T follicular helper cell (primary cell): ENCODE data around the gene HOXA6.

Source experiments
- DNase-seq: peaks from one replicate; pipeline ENCODE4 v3.0.0-alpha.2; 2020; ENCODE audit warnings: low read depth

Gene HOXA6

GRCh38 chr7:27110186-27111031 lies 37.2 kb downstream of the HOXA6 start:
- no peak for DNase-seq

DNA sequence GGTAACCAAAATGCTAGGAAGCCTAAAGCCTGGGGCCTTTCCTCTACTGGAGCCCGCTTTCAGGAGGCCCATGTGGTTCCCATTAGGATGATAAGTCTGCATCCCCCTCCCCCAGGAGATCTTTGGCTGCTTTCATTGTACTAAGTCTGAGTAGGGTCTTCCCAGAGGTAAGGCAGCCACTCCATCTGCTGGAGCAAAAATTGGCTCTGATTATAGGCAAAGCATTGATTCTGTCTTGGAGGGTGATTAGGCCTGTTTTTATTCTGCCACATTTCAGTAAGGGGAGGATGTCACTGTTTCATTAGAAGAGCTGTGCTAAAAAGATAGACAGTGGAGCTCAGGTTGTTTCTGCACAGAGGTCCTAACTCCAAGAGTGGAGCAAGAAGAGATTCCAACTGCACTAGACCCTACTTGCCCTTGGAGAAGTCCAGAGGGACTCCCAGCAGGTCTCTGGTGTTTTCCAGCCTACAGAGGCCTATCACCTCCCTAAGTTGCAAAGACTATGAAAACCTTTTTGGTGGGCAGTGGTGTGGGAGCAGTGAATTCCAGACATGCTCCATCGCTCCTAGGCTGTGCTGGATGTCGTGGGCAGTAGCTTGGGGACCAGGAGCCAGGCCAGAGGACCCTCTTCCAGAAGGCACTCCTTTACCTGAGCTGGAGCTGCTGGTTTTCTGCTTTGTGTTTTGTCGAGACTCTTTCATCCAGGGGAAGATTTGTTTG lies 37.9 kb downstream of the HOXA6 start:
- no peak for DNase-seq

- no peak for DNase-seq
These were observed 39.0 kb downstream of the HOXA6 start for GRCh38 chr7:27108390-27109127.

DNA sequence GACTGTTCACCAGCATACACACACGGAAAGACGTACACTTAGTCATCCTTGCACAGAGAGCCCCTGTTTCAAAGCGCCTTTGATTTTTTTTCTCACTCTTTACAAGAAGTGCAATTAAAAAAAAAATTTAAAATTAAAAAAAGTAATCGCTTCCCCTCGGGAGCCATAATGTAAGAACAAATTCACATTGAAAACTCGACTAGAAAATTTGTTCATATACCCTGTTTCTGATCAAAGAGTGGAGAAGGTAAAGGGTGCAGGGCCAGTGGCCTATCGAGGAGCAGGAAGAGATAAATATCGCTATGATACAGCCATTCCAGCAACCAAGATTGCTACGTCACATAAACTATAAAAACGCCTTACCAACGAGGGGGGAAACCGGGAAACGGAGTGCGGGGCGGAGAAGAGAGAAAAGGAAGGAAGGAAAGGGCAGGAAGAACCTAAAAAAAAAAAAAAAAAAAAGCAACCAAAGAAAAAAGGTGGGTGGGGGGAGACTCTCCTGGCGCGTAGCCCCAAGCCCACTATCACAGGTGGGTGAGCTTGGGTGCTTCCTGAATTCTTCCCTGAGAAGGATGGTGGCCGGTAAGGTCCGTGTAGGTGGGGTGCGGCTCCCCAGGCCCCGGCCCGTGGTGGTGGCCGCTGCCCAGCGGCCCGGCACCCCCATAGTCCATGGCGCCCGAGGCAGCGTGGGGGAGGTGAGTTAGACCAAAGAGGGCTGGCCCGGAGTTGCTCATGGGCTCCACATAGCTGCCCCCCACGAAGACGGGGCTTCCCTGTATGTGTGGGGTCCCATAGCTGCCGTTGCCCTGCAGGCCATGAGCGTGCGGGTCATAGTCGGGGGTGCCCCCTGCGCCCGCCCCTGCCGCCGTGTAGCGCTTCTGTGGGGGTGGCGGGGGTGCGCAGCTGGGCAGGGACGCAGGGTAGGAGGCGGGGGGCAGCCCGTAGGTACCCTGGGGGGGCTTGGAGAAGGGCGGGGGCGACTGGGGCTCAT lies 39.9 kb downstream of the HOXA6 start:
- no peak for DNase-seq

DNA sequence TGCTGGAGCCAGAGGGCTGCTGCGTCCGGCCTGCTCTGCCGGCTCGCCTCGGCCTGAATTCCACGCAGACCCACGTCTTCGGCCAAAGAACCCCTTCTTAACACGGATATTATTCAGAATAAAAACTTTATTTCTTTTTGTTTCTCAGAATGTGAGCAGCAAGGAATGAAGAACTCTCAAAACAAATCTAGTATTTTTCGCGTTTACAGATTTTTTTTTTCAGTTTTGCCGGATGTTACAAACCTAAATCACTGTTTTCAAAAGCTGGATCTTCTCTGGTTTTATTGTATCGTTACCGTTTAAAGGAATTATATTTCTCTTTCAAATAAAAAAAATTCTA lies 40.7 kb downstream of the HOXA6 start:
- DNase-seq = no peak

GRCh38 chr7:27106181-27106900 lies 41.2 kb downstream of the HOXA6 start:
- DNase-seq = no peak

- DNase-seq = no peak
These were observed 42.1 kb downstream of the HOXA6 start for GRCh38 chr7:27105301-27106031.

- DNase-seq = no peak
These were observed 43.1 kb downstream of the HOXA6 start for GRCh38 chr7:27104341-27105058.

GRCh38 chr7:27103489-27104226 lies 43.9 kb downstream of the HOXA6 start:
- DNase-seq = no peak

DNA sequence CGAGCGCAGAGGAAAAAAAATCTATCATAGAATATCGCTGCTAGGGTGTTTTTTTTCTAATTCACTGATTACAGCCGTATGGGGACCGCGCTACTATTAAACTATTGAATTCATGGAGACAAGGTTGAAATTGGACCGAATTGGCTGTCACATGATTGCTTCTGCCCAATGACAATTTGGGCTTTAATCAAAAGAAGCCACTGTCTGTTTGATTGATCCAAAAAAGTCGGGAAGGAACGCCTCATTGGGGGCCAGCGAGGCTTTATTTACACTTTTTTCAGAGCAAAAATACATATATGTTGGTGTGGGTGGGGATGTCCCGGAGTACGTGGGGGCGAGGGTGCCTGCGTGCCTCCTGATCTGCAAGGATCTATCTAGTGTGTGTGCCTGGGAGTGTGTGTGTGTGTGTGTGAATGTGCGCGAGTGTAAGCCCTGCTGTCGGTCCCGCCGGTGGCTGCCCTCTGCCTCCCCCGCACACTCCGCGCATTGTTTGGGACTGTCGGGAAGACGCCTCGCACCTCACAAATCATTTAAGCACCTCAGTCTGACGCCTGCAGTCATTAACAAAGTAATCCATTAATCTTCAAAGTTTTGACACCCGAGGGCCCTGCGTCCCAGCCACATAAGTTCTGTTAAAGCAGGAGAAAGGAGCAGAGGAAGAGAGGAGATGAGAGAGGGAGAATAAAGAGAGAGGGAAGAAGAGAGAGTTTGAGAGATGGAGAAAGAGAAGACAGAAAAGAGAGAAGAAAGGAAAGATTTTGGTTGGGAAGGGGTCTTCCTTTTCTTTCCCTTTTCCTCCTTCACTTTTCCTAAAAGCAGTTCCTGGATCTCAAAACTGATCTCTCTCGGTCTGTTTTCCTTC lies 44.8 kb downstream of the HOXA6 start, which contains the start of gene HOXA2:
TSS of gene HOXA2 (minus strand) at position 103 of the 862 bp plus-strand sequence. CDS start 183 bp downstream, outside the sequence.
- DNase-seq = no peak

DNA sequence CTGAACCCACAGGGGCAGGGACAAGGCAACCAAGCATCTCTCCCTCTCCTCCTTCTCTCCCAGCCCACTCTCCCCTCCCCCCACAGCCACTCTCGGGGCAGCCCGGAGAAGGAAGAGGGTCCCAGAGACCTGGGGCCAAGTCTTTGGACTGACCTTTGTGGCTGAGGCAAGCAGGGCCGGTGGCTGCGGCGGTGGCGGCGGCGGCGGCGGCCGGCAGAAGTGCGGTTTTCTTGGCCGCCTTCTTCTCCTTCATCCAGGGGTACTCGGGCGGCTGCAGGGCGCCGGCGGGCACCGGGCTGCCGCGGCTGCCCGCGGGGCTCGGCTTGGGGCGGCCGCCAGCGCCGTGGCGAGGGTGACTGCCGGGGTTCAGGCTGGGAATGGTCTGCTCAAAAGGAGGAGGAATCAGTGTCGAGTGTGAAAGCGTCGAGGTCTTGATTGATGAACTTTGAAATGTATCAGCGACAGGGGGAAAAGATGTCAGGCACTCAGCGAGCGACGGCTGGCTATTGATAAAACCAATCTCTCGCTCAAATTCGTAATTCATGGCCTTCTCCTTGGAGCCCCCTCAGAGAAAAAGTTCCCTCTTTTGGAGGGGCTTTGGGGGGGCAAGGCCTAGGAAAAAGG lies 45.5 kb downstream of the HOXA6 start:
- no peak for DNase-seq

- no peak for DNase-seq
These were observed 46.2 kb downstream of the HOXA6 start for GRCh38 chr7:27101171-27101956.

GRCh38 chr7:27100694-27101170 lies 46.8 kb downstream of the HOXA6 start:
- no peak for DNase-seq

- DNase-seq = no peak
These were observed 47.9 kb downstream of the HOXA6 start for GRCh38 chr7:27099453-27100370.
